OCI-LY7 (cell line): ENCODE results near the gene PRAMEF2. TPM values are rescaled to one million over a fixed set of nuclear protein-coding genes. Genes with fewer than 3 reads are reported as not detected.
"Not testable (repeated sequence)": the region's sequence is repeated elsewhere in the genome, so short reads cannot be mapped to it uniquely, and the experiment has no call there.

ENCODE experiments used
- BruUV-seq: library from RNA; stranded (reverse); fragments of 400-500 nt; replicated peaks from 2 replicates; lab custom pipeline; 2021; lab: Mats Ljungman, UMichigan
- CTCF ChIA-PET: fragments of 300-600 bp; sonication (Branson Sonifier 250); formaldehyde crosslinking; loops from one replicate; lab custom pipeline; 2022; ENCODE audit warnings: antibody characterized with exemption; ENCODE audit not compliant: unreplicated experiment; lab: Charles Lee
- POLR2A ChIA-PET: fragments of 300-600 bp; sonication (Branson Sonifier 250); formaldehyde crosslinking; loops from one replicate; lab custom pipeline; 2022; ENCODE audit warnings: antibody characterized with exemption; lab: Charles Lee
- DNase-seq: peaks from one replicate; pipeline ENCODE4 v3.0.0-alpha.2; 2015; ENCODE audit warnings: low spot score
- H2AFZ ChIP-seq: fragments of 200-600 bp; sonication (generic), shearing (Covaris generic); 2 replicates; pipeline ENCODE4 v1.6.1; 2014; ENCODE audit warnings: mild to moderate bottlenecking, antibody characterized with exemption, low read length, moderate library complexity
- H3K27ac ChIP-seq: fragments of 200-600 bp; sonication (generic); 2 replicates; pipeline ENCODE4 v1.5.1; 2014; ENCODE audit warnings: mixed run types, low read depth, mild to moderate bottlenecking, moderate library complexity, low read length, inconsistent platforms; ENCODE audit not compliant: poor library complexity, severe bottlenecking
- H3K36me3 ChIP-seq: fragments of 200-600 bp; sonication (generic); 2 replicates; pipeline ENCODE4 v1.6.1; 2014; ENCODE audit warnings: mild to moderate bottlenecking, antibody characterized with exemption, low read length, moderate library complexity, mixed read lengths; ENCODE audit not compliant: insufficient read depth
- H3K4me1 ChIP-seq: fragments of 200-600 bp; sonication (generic); 2 replicates; pipeline ENCODE4 v1.5.1; 2014; ENCODE audit warnings: mild to moderate bottlenecking, low read length; ENCODE audit not compliant: insufficient read depth, poor library complexity, severe bottlenecking
- H3K4me2 ChIP-seq: fragments of 200-600 bp; sonication (generic); 2 replicates; pipeline ENCODE4 v1.6.1; 2014; ENCODE audit warnings: mild to moderate bottlenecking, low read length
- H3K4me3 ChIP-seq: fragments of 200-600 bp; sonication (generic); 2 replicates; pipeline ENCODE4 v1.5.1; 2014; ENCODE audit warnings: mild to moderate bottlenecking, low read depth, low read length; ENCODE audit not compliant: poor library complexity, severe bottlenecking
- H3K79me2 ChIP-seq: fragments of 200-600 bp; sonication (generic); 2 replicates; pipeline ENCODE4 v1.6.1; 2016; ENCODE audit warnings: low read depth, mild to moderate bottlenecking, low read length, moderate library complexity, mixed read lengths; ENCODE audit not compliant: insufficient read depth
- H3K9me2 ChIP-seq: fragments of 200-600 bp; sonication (generic); 2 replicates; pipeline ENCODE4 v1.6.1; 2016; ENCODE audit warnings: mild to moderate bottlenecking, low read length, mixed read lengths; ENCODE audit not compliant: insufficient read depth
- H3K9me3 ChIP-seq: fragments of 200-600 bp; sonication (generic); 2 replicates; pipeline ENCODE4 v1.6.1; 2014; ENCODE audit warnings: mild to moderate bottlenecking, mixed run types, low read length, mixed read lengths
- H4K20me1 ChIP-seq: fragments of 200-600 bp; sonication (generic); 2 replicates; pipeline ENCODE4 v1.6.1; 2014; ENCODE audit warnings: mild to moderate bottlenecking, antibody characterized with exemption, low read length, moderate library complexity, mixed read lengths; ENCODE audit not compliant: insufficient read depth
- intact Hi-C: fragments of 100-400 bp; cut with micrococcal nuclease; formaldehyde crosslinking; loops from one replicate; pipeline ENCODE4 v1.10.0; 2022; ENCODE audit not compliant: unreplicated experiment
- total RNA-seq, 2 experiments: library from RNA; depleted of rRNA in 1 of 2; stranded (reverse); fragments of >200 nt in 1 of 2; shearing (Covaris generic) in 1 of 2; gene quantifications; 2 replicates each; pipeline ENCODE4 v1.2.3, GENCODE V29; 2014 to 2022

PRAMEF2 gene
- total RNA-seq, 2 experiments from 2014 or later, result not detected

DNA sequence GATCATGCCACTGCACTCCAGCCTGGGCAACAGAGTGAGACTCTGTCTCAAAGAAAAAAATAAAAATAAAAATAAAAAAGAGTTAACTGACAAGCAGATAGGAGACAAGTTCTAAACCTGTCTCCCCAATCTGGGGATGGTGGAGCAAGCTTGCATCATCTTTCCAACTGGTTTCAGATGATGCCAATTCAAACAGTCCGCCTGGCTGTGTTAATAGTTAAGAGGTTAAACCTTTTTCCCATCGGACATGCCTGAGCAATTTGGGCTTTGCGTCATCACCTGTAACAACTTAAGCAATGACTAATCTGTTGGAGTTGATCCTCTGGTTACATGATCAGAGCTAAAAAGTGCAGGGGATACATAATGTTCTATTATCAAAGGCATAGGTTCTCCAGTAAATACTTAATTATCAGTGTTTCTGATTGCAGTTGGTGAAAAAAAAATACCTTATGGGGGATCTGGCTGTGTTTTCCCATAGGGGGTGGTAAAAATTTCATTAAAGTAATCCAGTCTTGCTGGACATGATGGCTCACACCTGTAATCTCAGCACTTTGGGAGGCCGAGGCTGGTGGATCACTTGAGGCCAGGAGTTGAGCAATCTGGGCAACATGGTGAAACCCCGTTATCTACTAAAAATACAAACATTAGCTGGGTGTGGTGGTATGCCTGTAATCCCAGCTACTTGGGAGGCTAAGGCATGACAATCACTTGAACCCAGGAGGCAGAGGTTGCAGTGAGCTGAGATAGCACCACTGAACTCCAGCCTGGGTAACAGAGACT lies 47.1 kb downstream of the PRAMEF2 start:
- BruUV-seq, POLR2A ChIA-PET, H2AFZ ChIP-seq, DNase-seq, H3K4me3 ChIP-seq, intact Hi-C loops, H4K20me1 ChIP-seq, H3K9me3 ChIP-seq, H3K36me3 ChIP-seq, H3K4me1 ChIP-seq, H3K79me2 ChIP-seq, CTCF ChIA-PET, H3K4me2 ChIP-seq, H3K9me2 ChIP-seq, H3K27ac ChIP-seq: not testable (repeated sequence)

Other genes with a start within 250 kb of the PRAMEF2 start
- gene DHRS3, start 238.9 kb upstream of the PRAMEF2 start, total RNA-seq (2014; rRNA removed; shearing (Covaris generic)), result not detected in 2 replicates
- gene DHRS3, start 238.9 kb upstream of the PRAMEF2 start, total RNA-seq (2022), result not detected in 2 replicates
- gene AADACL4, start 213.0 kb upstream of the PRAMEF2 start, total RNA-seq (2014; rRNA removed; shearing (Covaris generic)), result not detected in 2 replicates
- not detected in 2 replicates for gene AADACL4, start 213.0 kb upstream of the PRAMEF2 start, total RNA-seq (2022)
- not detected in 2 replicates for gene AADACL3, start 141.0 kb upstream of the PRAMEF2 start, total RNA-seq (2014; rRNA removed; shearing (Covaris generic))
- not detected in 2 replicates for gene AADACL3, start 141.0 kb upstream of the PRAMEF2 start, total RNA-seq (2022)
- gene CFAP107, start 110.9 kb upstream of the PRAMEF2 start, total RNA-seq (2014; rRNA removed; shearing (Covaris generic)), result not detected in 2 replicates
- gene CFAP107, start 110.9 kb upstream of the PRAMEF2 start, total RNA-seq (2022), result not detected in 2 replicates
- gene PRAMEF12, start 83.3 kb upstream of the PRAMEF2 start, total RNA-seq (2014; rRNA removed; shearing (Covaris generic)), result not detected in 2 replicates
- gene PRAMEF12, start 83.3 kb upstream of the PRAMEF2 start, total RNA-seq (2022), result not detected in 2 replicates
- gene PRAMEF1, start 65.7 kb upstream of the PRAMEF2 start, total RNA-seq (2014; rRNA removed; shearing (Covaris generic)), result not detected in 2 replicates
- not detected in 2 replicates for gene PRAMEF1, start 65.7 kb upstream of the PRAMEF2 start, total RNA-seq (2022)
- not detected in 2 replicates for gene PRAMEF11, start 25.7 kb upstream of the PRAMEF2 start, total RNA-seq (2014; rRNA removed; shearing (Covaris generic))
- gene PRAMEF11, start 25.7 kb upstream of the PRAMEF2 start, total RNA-seq (2022), result not detected in 2 replicates
- gene HNRNPCL1, start 8.4 kb upstream of the PRAMEF2 start, total RNA-seq (2014; rRNA removed; shearing (Covaris generic)), result not detected in 2 replicates
- not detected in 2 replicates for gene HNRNPCL1, start 8.4 kb upstream of the PRAMEF2 start, total RNA-seq (2022)
- gene PRAMEF4, start 29.1 kb downstream of the PRAMEF2 start, total RNA-seq (2014; rRNA removed; shearing (Covaris generic)), result not detected in 2 replicates
- gene PRAMEF4, start 29.1 kb downstream of the PRAMEF2 start, total RNA-seq (2022), result not detected in 2 replicates
- gene PRAMEF10, start 41.2 kb downstream of the PRAMEF2 start, total RNA-seq (2014; rRNA removed; shearing (Covaris generic)), result not detected in 2 replicates
- not detected in 2 replicates for gene PRAMEF10, start 41.2 kb downstream of the PRAMEF2 start, total RNA-seq (2022)
- gene PRAMEF7, start 59.5 kb downstream of the PRAMEF2 start, total RNA-seq (2014; rRNA removed; shearing (Covaris generic)), result not detected in 2 replicates
- not detected in 2 replicates for gene PRAMEF7, start 59.5 kb downstream of the PRAMEF2 start, total RNA-seq (2022)
- gene PRAMEF6, start 90.5 kb downstream of the PRAMEF2 start, total RNA-seq (2014; rRNA removed; shearing (Covaris generic)), result not detected in 2 replicates
- gene PRAMEF6, start 90.5 kb downstream of the PRAMEF2 start, total RNA-seq (2022), result not detected in 2 replicates
- not detected in 2 replicates for gene PRAMEF27, start 199.5 kb downstream of the PRAMEF2 start, total RNA-seq (2014; rRNA removed; shearing (Covaris generic))
- not detected in 2 replicates for gene PRAMEF27, start 199.5 kb downstream of the PRAMEF2 start, total RNA-seq (2022)
- gene HNRNPCL3, start 203.7 kb downstream of the PRAMEF2 start, total RNA-seq (2014; rRNA removed; shearing (Covaris generic)), result not detected in 2 replicates
- not detected in 2 replicates for gene HNRNPCL3, start 203.7 kb downstream of the PRAMEF2 start, total RNA-seq (2022)
- gene PRAMEF25, start 213.7 kb downstream of the PRAMEF2 start, total RNA-seq (2014; rRNA removed; shearing (Covaris generic)), result not detected in 2 replicates
- not detected in 2 replicates for gene PRAMEF25, start 213.7 kb downstream of the PRAMEF2 start, total RNA-seq (2022)